ENCODE measurements around the gene PRAMEF2. TPM values are rescaled to one million over a fixed set of nuclear protein-coding genes. Genes with fewer than 3 reads are reported as not detected.
"Not testable (repeated sequence)": the region's sequence is repeated elsewhere in the genome, so short reads cannot be mapped to it uniquely, and the experiment has no call there.

Gene PRAMEF2
- total and polyA plus RNA-seq, 2 of the 8 experiments (the other 6 are each of a cell fraction or from before 2014, with no cell fraction given): not detected

- H4K20me1 ChIP-seq (replicated peaks in 1 of 2; ENCODE audit: control insufficient read depth in 1 of 2, insufficient read depth in 2 of 2, low read length in 2 of 2); H3K79me1 ChIP-seq (ENCODE audit: low read depth, low read length); H3K79me2 ChIP-seq (ENCODE audit: control insufficient read depth in 1 of 2, insufficient read depth in 2 of 2, low read length in 2 of 2); H3K56ac ChIP-seq (replicated peaks; ENCODE audit: insufficient read length, low read depth, low read length); H3K4me1 ChIP-seq (replicated peaks in 1 of 4; ENCODE audit: control insufficient read depth in 3 of 4, insufficient read depth in 4 of 4, low read length in 3 of 4); DNase-seq (ENCODE audit: low read depth in 1 of 2, low spot score in 2 of 2); H3K4me2 ChIP-seq (ENCODE audit: insufficient read depth in 1 of 2, low read depth in 2 of 2, low read length in 2 of 2); H3K4ac ChIP-seq (replicated peaks; ENCODE audit: insufficient read length, low read depth, low read length); H4K5ac ChIP-seq (ENCODE audit: insufficient read length, low read depth, low read length); H4K8ac ChIP-seq (ENCODE audit: extremely low read depth, insufficient read depth, low read length); H2BK120ac ChIP-seq (replicated peaks; ENCODE audit: low read depth, low read length); FAIRE-seq; H2BK15ac ChIP-seq (ENCODE audit: low read length); H2BK20ac ChIP-seq (ENCODE audit: low read length); H3K23me2 ChIP-seq (ENCODE audit: low read depth, low read length); H3K23ac ChIP-seq (ENCODE audit: insufficient read length); CTCF ChIA-PET (ENCODE audit: partially characterized antibody); H3K27ac ChIP-seq (ENCODE audit: low read depth, low read length); H3K36me3 ChIP-seq (ENCODE audit: control insufficient read depth in 2 of 4, insufficient read depth in 4 of 4, low read length in 3 of 4); H3K18ac ChIP-seq (ENCODE audit: extremely low read depth, low read length); H2BK12ac ChIP-seq (ENCODE audit: low read depth, low read length); H2AFZ ChIP-seq (ENCODE audit: low read length); H3K9ac ChIP-seq (replicated peaks in 1 of 4; ENCODE audit: extremely low read depth in 1 of 4, low read depth in 3 of 4, low read length in 3 of 4); H3K14ac ChIP-seq (ENCODE audit: insufficient read length); POLR2A ChIA-PET (ENCODE audit: partially characterized antibody); H4K91ac ChIP-seq (replicated peaks; ENCODE audit: insufficient read length, low read length); H2BK5ac ChIP-seq (ENCODE audit: low read depth, low read length); H3K4me3 ChIP-seq (ENCODE audit: extremely low read depth in 1 of 4, insufficient read depth in 2 of 4, low read depth in 3 of 4, low read length in 4 of 4); H2AK5ac ChIP-seq (ENCODE audit: low read depth, low read length); H3K27me3 ChIP-seq (replicated peaks in 1 of 4; ENCODE audit: control insufficient read depth in 3 of 4, extremely low read depth in 1 of 4, insufficient read depth in 3 of 4, low read length in 3 of 4); H3K9me3 ChIP-seq (ENCODE audit: insufficient read depth in 2 of 2, low read depth in 1 of 2, low read length in 1 of 2): not testable (repeated sequence)
Observed at GRCh38 chr1:12899186-12899585, 42.3 kb downstream of the PRAMEF2 start.

GRCh38 chr1:12903793-12904572 is 47.1 kb downstream of the PRAMEF2 start:
- H3K4ac ChIP-seq (replicated peaks; ENCODE audit: insufficient read length, low read depth, low read length); FAIRE-seq; H3K23me2 ChIP-seq (ENCODE audit: low read depth, low read length); H3K27me3 ChIP-seq (replicated peaks in 1 of 4; ENCODE audit: control insufficient read depth in 3 of 4, extremely low read depth in 1 of 4, insufficient read depth in 3 of 4, low read length in 3 of 4); H2BK120ac ChIP-seq (replicated peaks; ENCODE audit: low read depth, low read length); H4K8ac ChIP-seq (ENCODE audit: extremely low read depth, insufficient read depth, low read length); POLR2A ChIA-PET (ENCODE audit: partially characterized antibody); H3K9ac ChIP-seq (replicated peaks in 1 of 4; ENCODE audit: extremely low read depth in 1 of 4, low read depth in 3 of 4, low read length in 3 of 4); H2BK20ac ChIP-seq (ENCODE audit: low read length); H3K23ac ChIP-seq (ENCODE audit: insufficient read length); H4K5ac ChIP-seq (ENCODE audit: insufficient read length, low read depth, low read length); H3K4me3 ChIP-seq (ENCODE audit: extremely low read depth in 1 of 4, insufficient read depth in 2 of 4, low read depth in 3 of 4, low read length in 4 of 4); H2BK12ac ChIP-seq (ENCODE audit: low read depth, low read length); H3K14ac ChIP-seq (ENCODE audit: insufficient read length); H3K56ac ChIP-seq (replicated peaks; ENCODE audit: insufficient read length, low read depth, low read length); DNase-seq (ENCODE audit: low read depth in 1 of 2, low spot score in 2 of 2); H3K18ac ChIP-seq (ENCODE audit: extremely low read depth, low read length); H2BK5ac ChIP-seq (ENCODE audit: low read depth, low read length); H3K9me3 ChIP-seq (ENCODE audit: insufficient read depth in 2 of 2, low read depth in 1 of 2, low read length in 1 of 2); H3K27ac ChIP-seq (ENCODE audit: low read depth, low read length); H2AK5ac ChIP-seq (ENCODE audit: low read depth, low read length); H4K91ac ChIP-seq (replicated peaks; ENCODE audit: insufficient read length, low read length); H3K4me1 ChIP-seq (replicated peaks in 1 of 4; ENCODE audit: control insufficient read depth in 3 of 4, insufficient read depth in 4 of 4, low read length in 3 of 4); CTCF ChIA-PET (ENCODE audit: partially characterized antibody); H3K4me2 ChIP-seq (ENCODE audit: insufficient read depth in 1 of 2, low read depth in 2 of 2, low read length in 2 of 2); H4K20me1 ChIP-seq (replicated peaks in 1 of 2; ENCODE audit: control insufficient read depth in 1 of 2, insufficient read depth in 2 of 2, low read length in 2 of 2); H3K36me3 ChIP-seq (ENCODE audit: control insufficient read depth in 2 of 4, insufficient read depth in 4 of 4, low read length in 3 of 4); H2AFZ ChIP-seq (ENCODE audit: low read length); H2BK15ac ChIP-seq (ENCODE audit: low read length); H3K79me2 ChIP-seq (ENCODE audit: control insufficient read depth in 1 of 2, insufficient read depth in 2 of 2, low read length in 2 of 2); H3K79me1 ChIP-seq (ENCODE audit: low read depth, low read length): not testable (repeated sequence)
- 78% methylated on average over 4 of the region's 5 CpGs; no CpG with 5 or more reads in 1 of the 2 experiments for WGBS, 2 experiments (ENCODE audit: extremely low coverage in 1 of 2, insufficient coverage in 1 of 2, insufficient read length in 1 of 2, insufficient replicate concordance in 2 of 2, low coverage in 1 of 2, low lambda C conversion rate in 2 of 2, missing lambda C conversion rate in 1 of 2)

Measured in H1 (cell line).